H9 (cell line): ENCODE measurements around the gene ANKH. TPM values are rescaled to one million over a fixed set of nuclear protein-coding genes. Genes with fewer than 3 reads are reported as not detected.

Source experiments
- DNase-seq: peaks from one replicate; pipeline ENCODE4 v3.0.0-alpha.2; 2017
- H2AFZ ChIP-seq: one replicate; pipeline ENCODE4 v1.6.1; 2013; ENCODE audit warnings: mild to moderate bottlenecking, low read length, control low read depth, moderate library complexity
- H2AK5ac ChIP-seq: 2 replicates; pipeline ENCODE4 v1.6.1; 2013; ENCODE audit warnings: low read length, control low read depth, mixed read lengths; ENCODE audit not compliant: insufficient read length
- H2BK120ac ChIP-seq: one replicate; pipeline ENCODE4 v1.6.1; 2013; ENCODE audit warnings: low read depth, mild to moderate bottlenecking, low read length, control low read depth, inconsistent platforms; ENCODE audit not compliant: poor library complexity, severe bottlenecking
- H2BK12ac ChIP-seq: 2 replicates; pipeline ENCODE4 v1.6.1; 2013; ENCODE audit warnings: low read length, control low read depth, mixed read lengths, low read depth; ENCODE audit not compliant: insufficient read length
- H2BK15ac ChIP-seq: 2 replicates; pipeline ENCODE4 v1.6.1; 2013; ENCODE audit warnings: low read depth, low read length, control low read depth
- H2BK20ac ChIP-seq: one replicate; pipeline ENCODE4 v1.6.1; 2013; ENCODE audit warnings: low read depth, mild to moderate bottlenecking, low read length, control low read depth, inconsistent platforms; ENCODE audit not compliant: poor library complexity, severe bottlenecking
- H2BK5ac ChIP-seq: 2 replicates; pipeline ENCODE4 v1.6.1; 2013; ENCODE audit warnings: low read length, control low read depth, mixed read lengths; ENCODE audit not compliant: insufficient read length
- H3K14ac ChIP-seq: 2 replicates; pipeline ENCODE4 v1.6.1; 2013; ENCODE audit warnings: low read length, control low read depth; ENCODE audit not compliant: insufficient read depth
- H3K18ac ChIP-seq: 2 replicates; pipeline ENCODE4 v1.6.1; 2013; ENCODE audit warnings: low read depth, mild to moderate bottlenecking, mixed read lengths, low read length, control low read depth; ENCODE audit not compliant: insufficient read length
- H3K23ac ChIP-seq: 2 replicates; pipeline ENCODE4 v1.6.1; 2013; ENCODE audit warnings: low read length, control low read depth, mixed read lengths, low read depth; ENCODE audit not compliant: insufficient read length
- H3K23me2 ChIP-seq: 2 replicates; pipeline ENCODE4 v1.6.1; 2013; ENCODE audit warnings: low read depth, mild to moderate bottlenecking, mixed read lengths, low read length, control low read depth; ENCODE audit not compliant: insufficient read length, poor library complexity, severe bottlenecking
- H3K27ac ChIP-seq: 2 replicates; pipeline ENCODE4 v1.5.1; 2013; ENCODE audit warnings: low read length, control low read depth, mixed read lengths, low read depth; ENCODE audit not compliant: insufficient read length
- H3K27me3 ChIP-seq: 2 replicates; pipeline ENCODE4 v1.6.1; 2013; ENCODE audit warnings: low read length, control low read depth, inconsistent platforms; ENCODE audit not compliant: insufficient read depth
- H3K4ac ChIP-seq: 2 replicates; pipeline ENCODE4 v1.6.1; 2013; ENCODE audit warnings: low read depth, mild to moderate bottlenecking, control low read depth, inconsistent platforms, low read length, moderate library complexity
- H3K4me1 ChIP-seq: 2 replicates; pipeline ENCODE4 v1.6.1; 2013; ENCODE audit warnings: low read length, control low read depth, inconsistent platforms; ENCODE audit not compliant: insufficient read depth
- H3K4me2 ChIP-seq: 2 replicates; pipeline ENCODE4 v1.6.1; 2013; ENCODE audit warnings: low read length, control low read depth, mixed read lengths; ENCODE audit not compliant: insufficient read length, insufficient read depth
- H3K56ac ChIP-seq: 2 replicates; pipeline ENCODE4 v1.6.1; 2013; ENCODE audit warnings: low read depth, mild to moderate bottlenecking, mixed read lengths, low read length, control low read depth; ENCODE audit not compliant: insufficient read length
- H3K79me1 ChIP-seq: 2 replicates; pipeline ENCODE4 v1.6.1; 2013; ENCODE audit warnings: low read depth, mild to moderate bottlenecking, moderate library complexity, low read length, control low read depth, inconsistent platforms; ENCODE audit not compliant: insufficient read depth, poor library complexity, severe bottlenecking
- H3K79me2 ChIP-seq: 2 replicates; pipeline ENCODE4 v1.6.1; 2013; ENCODE audit warnings: low read length, control low read depth, inconsistent platforms; ENCODE audit not compliant: insufficient read depth
- H3K9ac ChIP-seq: 2 replicates; pipeline ENCODE4 v1.6.1; 2013; ENCODE audit warnings: low read length, control low read depth, mixed read lengths; ENCODE audit not compliant: insufficient read length; ENCODE audit errors: extremely low read depth
- H3K9me3 ChIP-seq: one replicate; pipeline ENCODE4 v1.6.1; 2013; ENCODE audit warnings: low read depth, low read length, inconsistent platforms; ENCODE audit not compliant: control insufficient read depth
- H3T11ph ChIP-seq: one replicate; pipeline ENCODE4 v1.6.1; 2013; ENCODE audit warnings: mild to moderate bottlenecking, low read length, control low read depth, inconsistent platforms
- H4K20me1 ChIP-seq: one replicate; pipeline ENCODE4 v1.6.1; 2013; ENCODE audit not compliant: control insufficient read depth, insufficient read length, insufficient read depth
- H4K5ac ChIP-seq: 2 replicates; pipeline ENCODE4 v1.6.1; 2013; ENCODE audit warnings: low read depth, mild to moderate bottlenecking, mixed read lengths, low read length, control low read depth; ENCODE audit not compliant: insufficient read length
- H4K8ac ChIP-seq: replicated peaks from 2 replicates; pipeline ENCODE4 v1.6.1; 2013; ENCODE audit warnings: low read length, control low read depth, mixed read lengths, low read depth; ENCODE audit not compliant: insufficient read length
- H4K91ac ChIP-seq: 2 replicates; pipeline ENCODE4 v1.6.1; 2013; ENCODE audit warnings: low read depth, mild to moderate bottlenecking, moderate library complexity, mixed read lengths, low read length, control low read depth; ENCODE audit not compliant: insufficient read length
- H3K27ac Mint-ChIP-seq, 3 experiments: 2 replicates in 2 of 3; 3 replicates in 1 of 3; pipeline ENCODE4 v1.8.0; 2020 to 2021; ENCODE audit warnings: mixed read lengths in 3 of 3, mild to moderate bottlenecking in 1 of 3, moderate library complexity in 1 of 3
- H3K27me3 Mint-ChIP-seq: 2 replicates; pipeline ENCODE4 v1.8.0; 2021; ENCODE audit warnings: low read depth, mild to moderate bottlenecking, moderate library complexity, mixed read lengths
- H3K36me3 Mint-ChIP-seq, 3 experiments: 2 replicates in 2 of 3; 3 replicates in 1 of 3; pipeline ENCODE4 v1.8.0; 2020 to 2021; ENCODE audit warnings: low read depth in 3 of 3, mixed read lengths in 3 of 3; ENCODE audit not compliant: insufficient read depth in 1 of 3
- H3K4me1 Mint-ChIP-seq, 2 experiments: 2 replicates each; pipeline ENCODE4 v1.8.0; 2020; ENCODE audit warnings: mixed read lengths in 2 of 2
- H3K4me3 Mint-ChIP-seq, 2 experiments: 2 replicates in 1 of 2; 3 replicates in 1 of 2; pipeline ENCODE4 v1.8.0; 2020 to 2021; ENCODE audit warnings: mild to moderate bottlenecking in 2 of 2, mixed read lengths in 2 of 2, moderate library complexity in 1 of 2
- H3K9me3 Mint-ChIP-seq, 2 experiments: 2 replicates in 1 of 2; 3 replicates in 1 of 2; pipeline ENCODE4 v1.8.0; 2020; ENCODE audit warnings: mild to moderate bottlenecking in 2 of 2, mixed read lengths in 2 of 2, moderate library complexity in 1 of 2
- WGBS: extraction: QIAGEN DNeasy Blood & Tissue Kit; methylation state at CpG from one replicate; pipeline ENCODE4 v1.1.7; 2013; ENCODE audit warnings: missing lambda C conversion rate, low lambda C conversion rate, mixed read lengths; ENCODE audit not compliant: insufficient read length; ENCODE audit errors: extremely low coverage; 5-methylcytosine and 5-hydroxymethylcytosine counted together
- total RNA-seq: library from RNA; stranded (reverse); gene quantifications from 2 replicates; pipeline ENCODE4 v1.2.1, GENCODE V29; 2021
- TF ChIP-seq, protein P1 (sequence below): fragments of 200-600 bp; sonication (generic); conservative IDR thresholded peaks from 3 replicates; pipeline ENCODE4 v1.8.0; 2021; ENCODE audit warnings: antibody characterized with exemption, mild to moderate bottlenecking

Gene ANKH
- total RNA-seq, 1 experiment from 2014 or later, result 9.6 TPM

DNA sequence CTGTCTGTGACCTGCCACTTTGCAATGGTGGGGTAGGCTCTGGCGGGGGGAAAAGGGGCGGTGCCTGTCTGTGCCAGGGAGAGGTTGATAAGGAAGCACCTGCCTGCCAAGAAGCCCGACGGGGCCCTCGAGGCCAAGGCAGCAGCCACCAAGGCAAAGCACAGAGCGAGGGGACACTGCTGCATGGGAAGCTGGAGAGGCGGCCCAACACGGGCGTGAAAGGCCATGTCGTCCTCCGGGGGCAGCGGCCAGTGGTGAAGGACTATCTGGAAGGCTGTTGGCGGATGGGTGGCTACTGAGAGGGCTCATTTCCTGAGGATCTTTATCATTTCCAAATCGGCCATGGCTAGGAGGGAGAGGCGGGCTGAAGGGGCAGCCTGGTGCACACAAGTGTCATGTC is 140.7 kb downstream of the ANKH start:
- H2BK12ac ChIP-seq, result no peak overlapping the region
- H2AK5ac ChIP-seq, result no peak overlapping the region
- no peaks in the 10 kb centered on the region for H3K9me3 Mint-ChIP-seq
- TF ChIP-seq, protein P1, sequence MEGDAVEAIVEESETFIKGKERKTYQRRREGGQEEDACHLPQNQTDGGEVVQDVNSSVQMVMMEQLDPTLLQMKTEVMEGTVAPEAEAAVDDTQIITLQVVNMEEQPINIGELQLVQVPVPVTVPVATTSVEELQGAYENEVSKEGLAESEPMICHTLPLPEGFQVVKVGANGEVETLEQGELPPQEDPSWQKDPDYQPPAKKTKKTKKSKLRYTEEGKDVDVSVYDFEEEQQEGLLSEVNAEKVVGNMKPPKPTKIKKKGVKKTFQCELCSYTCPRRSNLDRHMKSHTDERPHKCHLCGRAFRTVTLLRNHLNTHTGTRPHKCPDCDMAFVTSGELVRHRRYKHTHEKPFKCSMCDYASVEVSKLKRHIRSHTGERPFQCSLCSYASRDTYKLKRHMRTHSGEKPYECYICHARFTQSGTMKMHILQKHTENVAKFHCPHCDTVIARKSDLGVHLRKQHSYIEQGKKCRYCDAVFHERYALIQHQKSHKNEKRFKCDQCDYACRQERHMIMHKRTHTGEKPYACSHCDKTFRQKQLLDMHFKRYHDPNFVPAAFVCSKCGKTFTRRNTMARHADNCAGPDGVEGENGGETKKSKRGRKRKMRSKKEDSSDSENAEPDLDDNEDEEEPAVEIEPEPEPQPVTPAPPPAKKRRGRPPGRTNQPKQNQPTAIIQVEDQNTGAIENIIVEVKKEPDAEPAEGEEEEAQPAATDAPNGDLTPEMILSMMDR, result no peak
- no peak overlapping the region for H4K5ac ChIP-seq
- H3K27ac Mint-ChIP-seq, result peak overlapping the region in 1 of 3 experiments; percentile 64; a peak in 1 of 7 replicates
- H3K9me3 ChIP-seq, result no peaks in the 10 kb centered on the region
- H3K4ac ChIP-seq, result no peak overlapping the region
- no peak overlapping the region for H2BK120ac ChIP-seq
- no CpG with 5 or more reads among the region's 15 CpGs for WGBS
- H3K23ac ChIP-seq, result no peak overlapping the region
- H4K8ac ChIP-seq, result no peak overlapping the region
- H4K20me1 ChIP-seq, result no peaks in the 10 kb centered on the region
- DNase-seq, result no peak
- H3T11ph ChIP-seq, result no peak overlapping the region
- H3K4me1 Mint-ChIP-seq, result peaks cover 43 to 49% of the 10 kb centered on the region in 2 experiments
- H3K56ac ChIP-seq, result no peak overlapping the region
- H3K36me3 Mint-ChIP-seq, result no peaks in the 10 kb centered on the region; a peak in 1 of 7 replicates
- H3K27me3 Mint-ChIP-seq, result no peaks in the 10 kb centered on the region
- no peak overlapping the region for H3K14ac ChIP-seq
- no peak overlapping the region for H2BK5ac ChIP-seq
- no peaks in the 10 kb centered on the region for H3K79me2 ChIP-seq
- no peak overlapping the region for H3K4me3 Mint-ChIP-seq
- H3K9ac ChIP-seq, result no peak overlapping the region
- H2BK20ac ChIP-seq, result no peak overlapping the region
- no peak overlapping the region for H2BK15ac ChIP-seq
- H3K27me3 ChIP-seq, result no peaks in the 10 kb centered on the region
- H3K27ac ChIP-seq, result no peak overlapping the region
- no peaks in the 10 kb centered on the region for H3K79me1 ChIP-seq
- no peak overlapping the region for H3K4me2 ChIP-seq
- H3K18ac ChIP-seq, result no peak overlapping the region
- peaks cover 15% of the 10 kb centered on the region; the same call in 1 of the 2 replicates for H3K4me1 ChIP-seq
- H2AFZ ChIP-seq, result no peak overlapping the region
- no peak overlapping the region for H4K91ac ChIP-seq
- H3K23me2 ChIP-seq, result no peaks in the 10 kb centered on the region
